ENCODE results near the gene OSGIN1.

DNA sequence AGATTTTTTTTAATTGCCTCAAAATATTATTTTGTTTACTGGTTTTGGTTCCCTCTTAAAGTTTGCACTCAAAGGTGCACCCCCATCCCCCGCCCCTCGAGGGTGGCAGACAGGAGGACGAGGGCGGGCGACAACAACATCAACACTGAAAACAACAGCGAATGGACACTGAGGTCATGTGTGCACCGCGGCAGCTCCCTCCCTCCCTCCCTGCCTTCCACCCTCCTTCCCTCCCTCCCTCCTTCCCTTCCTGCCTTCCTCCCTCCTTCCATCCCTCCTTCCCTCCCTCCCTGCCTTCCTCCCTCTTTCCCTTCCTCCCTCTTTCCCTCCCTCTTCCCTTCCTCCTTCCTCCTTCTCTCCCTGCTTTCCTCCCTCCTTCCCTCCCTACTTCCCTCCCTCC, 1.5 kb upstream of the OSGIN1 start:
- TF ChIP-seq, protein P1, sequence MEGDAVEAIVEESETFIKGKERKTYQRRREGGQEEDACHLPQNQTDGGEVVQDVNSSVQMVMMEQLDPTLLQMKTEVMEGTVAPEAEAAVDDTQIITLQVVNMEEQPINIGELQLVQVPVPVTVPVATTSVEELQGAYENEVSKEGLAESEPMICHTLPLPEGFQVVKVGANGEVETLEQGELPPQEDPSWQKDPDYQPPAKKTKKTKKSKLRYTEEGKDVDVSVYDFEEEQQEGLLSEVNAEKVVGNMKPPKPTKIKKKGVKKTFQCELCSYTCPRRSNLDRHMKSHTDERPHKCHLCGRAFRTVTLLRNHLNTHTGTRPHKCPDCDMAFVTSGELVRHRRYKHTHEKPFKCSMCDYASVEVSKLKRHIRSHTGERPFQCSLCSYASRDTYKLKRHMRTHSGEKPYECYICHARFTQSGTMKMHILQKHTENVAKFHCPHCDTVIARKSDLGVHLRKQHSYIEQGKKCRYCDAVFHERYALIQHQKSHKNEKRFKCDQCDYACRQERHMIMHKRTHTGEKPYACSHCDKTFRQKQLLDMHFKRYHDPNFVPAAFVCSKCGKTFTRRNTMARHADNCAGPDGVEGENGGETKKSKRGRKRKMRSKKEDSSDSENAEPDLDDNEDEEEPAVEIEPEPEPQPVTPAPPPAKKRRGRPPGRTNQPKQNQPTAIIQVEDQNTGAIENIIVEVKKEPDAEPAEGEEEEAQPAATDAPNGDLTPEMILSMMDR (IDR thresholded peaks at IDR 0.05) = no peak
- TF ChIP-seq ZFX (IDR thresholded peaks at IDR 0.05; ENCODE audit: borderline replicate concordance) = no peak
